ENCODE results near the gene LRGUK. TPM values are rescaled to one million over a fixed set of nuclear protein-coding genes. Genes with fewer than 3 reads are reported as not detected.

The LRGUK gene
- total and polyA plus RNA-seq, 2 of the 8 experiments (the other 6 are each of a cell fraction or from before 2014, with no cell fraction given): 1.5 to 3.6 TPM

DNA sequence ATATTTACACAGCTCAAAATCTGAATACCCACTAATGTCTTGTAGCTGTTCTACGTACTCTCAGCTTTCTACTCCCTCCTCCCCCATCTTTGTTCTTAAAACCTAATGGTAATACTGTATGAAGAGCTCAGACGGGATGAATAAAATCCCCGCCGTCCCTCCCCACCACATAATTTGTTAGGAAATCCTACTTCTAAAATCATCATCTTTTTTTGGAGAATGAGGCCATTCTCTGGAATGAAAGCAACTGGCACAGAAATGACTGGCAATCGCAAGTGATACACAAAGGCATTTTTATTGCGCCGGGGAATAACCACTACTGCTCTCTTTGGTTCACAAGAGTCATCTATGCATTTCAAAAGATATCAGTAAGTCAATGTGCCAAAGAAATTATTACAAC, 162.3 kb downstream of the LRGUK start (continued):
- TF ChIP-seq, protein P1, sequence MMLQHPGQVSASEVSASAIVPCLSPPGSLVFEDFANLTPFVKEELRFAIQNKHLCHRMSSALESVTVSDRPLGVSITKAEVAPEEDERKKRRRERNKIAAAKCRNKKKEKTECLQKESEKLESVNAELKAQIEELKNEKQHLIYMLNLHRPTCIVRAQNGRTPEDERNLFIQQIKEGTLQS (IDR thresholded peaks at IDR 0.05; ENCODE audit: insufficient read depth, low read depth, low read length): no peak
- TF ChIP-seq NRF1 (IDR thresholded peaks at IDR 0.05; ENCODE audit: low read depth, low read length): no peak
- TF ChIP-seq GABPA (IDR thresholded peaks at IDR 0.05; ENCODE audit: borderline replicate concordance, insufficient read depth, low read length): no peak
